ENCODE data around the gene SLC17A7.

DNA sequence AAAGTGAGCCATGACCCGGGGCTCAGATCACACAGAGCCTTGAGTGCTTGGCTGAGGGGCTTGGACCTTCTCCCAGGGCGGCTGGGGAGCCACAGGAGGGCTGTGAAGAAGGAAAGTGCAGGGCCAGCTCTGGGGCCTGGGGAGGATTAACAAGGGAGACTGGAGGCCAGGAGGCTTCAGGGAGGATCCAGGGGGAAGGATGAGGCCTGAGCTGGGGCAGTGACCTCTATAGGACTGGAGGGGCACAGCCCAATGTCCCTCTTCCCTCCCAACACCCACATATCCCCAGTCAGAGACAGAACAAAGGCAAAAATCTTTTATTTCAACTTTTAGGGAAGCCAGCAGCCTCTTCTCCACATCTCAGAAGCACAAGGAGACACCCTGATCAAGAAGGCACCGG is 4.7 kb upstream of the SLC17A7 start:
- TF ChIP-seq BCL11A (IDR thresholded peaks at IDR 0.05; ENCODE audit: low read depth in 2 of 2, low read length in 2 of 2) (no peak), EZH2 (IDR thresholded peaks at IDR 0.05; ENCODE audit: low read depth, low read length, severe bottlenecking) (no peak), EP300 (IDR thresholded peaks at IDR 0.05; ENCODE audit: borderline replicate concordance in 1 of 2, low read depth in 2 of 2, low read length in 2 of 2) (no peak)
